ENCODE data around the gene ERBIN.

- TF ChIP-seq, protein P1, sequence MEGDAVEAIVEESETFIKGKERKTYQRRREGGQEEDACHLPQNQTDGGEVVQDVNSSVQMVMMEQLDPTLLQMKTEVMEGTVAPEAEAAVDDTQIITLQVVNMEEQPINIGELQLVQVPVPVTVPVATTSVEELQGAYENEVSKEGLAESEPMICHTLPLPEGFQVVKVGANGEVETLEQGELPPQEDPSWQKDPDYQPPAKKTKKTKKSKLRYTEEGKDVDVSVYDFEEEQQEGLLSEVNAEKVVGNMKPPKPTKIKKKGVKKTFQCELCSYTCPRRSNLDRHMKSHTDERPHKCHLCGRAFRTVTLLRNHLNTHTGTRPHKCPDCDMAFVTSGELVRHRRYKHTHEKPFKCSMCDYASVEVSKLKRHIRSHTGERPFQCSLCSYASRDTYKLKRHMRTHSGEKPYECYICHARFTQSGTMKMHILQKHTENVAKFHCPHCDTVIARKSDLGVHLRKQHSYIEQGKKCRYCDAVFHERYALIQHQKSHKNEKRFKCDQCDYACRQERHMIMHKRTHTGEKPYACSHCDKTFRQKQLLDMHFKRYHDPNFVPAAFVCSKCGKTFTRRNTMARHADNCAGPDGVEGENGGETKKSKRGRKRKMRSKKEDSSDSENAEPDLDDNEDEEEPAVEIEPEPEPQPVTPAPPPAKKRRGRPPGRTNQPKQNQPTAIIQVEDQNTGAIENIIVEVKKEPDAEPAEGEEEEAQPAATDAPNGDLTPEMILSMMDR (IDR thresholded peaks at IDR 0.05): no peak
- no peak for TF ChIP-seq POLR2A (IDR thresholded peaks at IDR 0.05; ENCODE audit: low read length)
Observed at GRCh38 chr5:66039701-66040100, 113.3 kb downstream of the ERBIN start.

Measured in A549 (cell line).